Activated CD8-positive, alpha-beta memory T cell treated with anti-CD3 and anti-CD28 coated beads, Interleukin-2, amount 50 U/mL, for 4 hours (primary cell): Measurements from ENCODE around the gene ARHGEF7.
"Not testable (repeated sequence)": the region's sequence is repeated elsewhere in the genome, so short reads cannot be mapped to it uniquely, and the experiment has no call there.

Source experiments
- DNase-seq: peaks from one replicate; pipeline ENCODE4 v3.0.0-alpha.2; 2020

The ARHGEF7 gene

GRCh38 chr13:111115061-111115964 lies at the start of gene ARHGEF7:
TSS of gene ARHGEF7 (plus strand) at chr13:111115310. CDS start at chr13:111115527, 217 bp downstream.
- DNase-seq: no peak

GRCh38 chr13:111065698-111066097 lies 49.4 kb upstream of the ARHGEF7 start:
- DNase-seq: no peak

- no peak for DNase-seq
Observed at GRCh38 chr13:111066544-111066943, 48.6 kb upstream of the ARHGEF7 start.

GRCh38 chr13:111068009-111068350 lies 47.1 kb upstream of the ARHGEF7 start:
- no peak for DNase-seq

- DNase-seq: not testable (repeated sequence)
Observed at GRCh38 chr13:111071120-111071519, 44.0 kb upstream of the ARHGEF7 start.

GRCh38 chr13:111071526-111071925 lies 43.6 kb upstream of the ARHGEF7 start:
- not testable (repeated sequence) for DNase-seq

GRCh38 chr13:111074826-111075225 lies 40.3 kb upstream of the ARHGEF7 start:
- DNase-seq: no peak

- no peak for DNase-seq
Observed at GRCh38 chr13:111076155-111077013, 38.7 kb upstream of the ARHGEF7 start.

- no peak for DNase-seq
Observed at GRCh38 chr13:111079375-111079774, 35.7 kb upstream of the ARHGEF7 start.

GRCh38 chr13:111080642-111081041 lies 34.5 kb upstream of the ARHGEF7 start:
- DNase-seq: no peak

- DNase-seq: no peak
Observed at GRCh38 chr13:111082240-111082639, 32.9 kb upstream of the ARHGEF7 start.

- not testable (repeated sequence) for DNase-seq
Observed at GRCh38 chr13:111082769-111083168, 32.3 kb upstream of the ARHGEF7 start.

GRCh38 chr13:111083693-111084092 lies 31.4 kb upstream of the ARHGEF7 start:
- DNase-seq: not testable (repeated sequence)

- DNase-seq: no peak
Observed at GRCh38 chr13:111090169-111090568, 24.9 kb upstream of the ARHGEF7 start.

- DNase-seq: no peak
Observed at GRCh38 chr13:111092685-111093084, 22.4 kb upstream of the ARHGEF7 start.

GRCh38 chr13:111093136-111093535 lies 22.0 kb upstream of the ARHGEF7 start:
- DNase-seq: no peak

- DNase-seq: no peak
Observed at GRCh38 chr13:111093634-111094033, 21.5 kb upstream of the ARHGEF7 start.

GRCh38 chr13:111095031-111095840 lies 19.9 kb upstream of the ARHGEF7 start:
- no peak for DNase-seq

GRCh38 chr13:111095911-111096501 lies 19.1 kb upstream of the ARHGEF7 start:
- no peak for DNase-seq

- DNase-seq: no peak
Observed at GRCh38 chr13:111099290-111099689, 15.8 kb upstream of the ARHGEF7 start.

- DNase-seq: no peak
Observed at GRCh38 chr13:111110054-111110453, 5.1 kb upstream of the ARHGEF7 start.

- no peak for DNase-seq
Observed at GRCh38 chr13:111111376-111111937, 3.7 kb upstream of the ARHGEF7 start.
